Upper lobe of right lung (tissue), 1 donor: Measurements from ENCODE around the gene OSBPL3. TPM values are rescaled to one million over a fixed set of nuclear protein-coding genes. Genes with fewer than 3 reads are reported as not detected.

Experiments used
- ATAC-seq: fragments of 200-7000 bp; cut with Tn5 transposase; one replicate; pipeline ENCODE4 v1.9.1; 2020; ENCODE audit warnings: mild to moderate bottlenecking, moderate library complexity
- DNase-seq: peaks from one replicate; pipeline ENCODE4 v3.0.0-alpha.2; 2020
- H3K27ac ChIP-seq: fragments of 200-600 bp; one replicate; pipeline ENCODE4 v1.8.0; 2022
- H3K27me3 ChIP-seq: fragments of 200-600 bp; one replicate; pipeline ENCODE4 v1.8.0; 2022; ENCODE audit warnings: mild to moderate bottlenecking
- H3K36me3 ChIP-seq: fragments of 200-600 bp; one replicate; pipeline ENCODE4 v1.8.0; 2022
- H3K4me1 ChIP-seq: fragments of 200-600 bp; one replicate; pipeline ENCODE4 v1.8.0; 2022
- H3K4me3 ChIP-seq: fragments of 200-600 bp; one replicate; pipeline ENCODE4 v1.8.0; 2022; ENCODE audit warnings: mild to moderate bottlenecking
- H3K9me3 ChIP-seq: fragments of 200-600 bp; one replicate; pipeline ENCODE4 v1.8.0; 2022
- CTCF ChIP-seq: fragments of 200-600 bp; IDR thresholded peaks from one replicate; pipeline ENCODE4 v1.8.0; 2022; ENCODE audit warnings: antibody characterized with exemption
- intact Hi-C: fragments of 100-400 bp; cut with DNase I; formaldehyde crosslinking; loops from one replicate; pipeline ENCODE4 v1.11.0; 2022
- total RNA-seq: library from RNA; stranded (reverse); fragmentation: NEBNext Ultra II Directional; extraction: Animal tissue kit (Norgen Biotek cat#: 25700); gene quantifications from one replicate; pipeline ENCODE4 v1.2.1, GENCODE V29; 2021
- donor health status: DM: no; HTN: yes; CAD: no; lungs with severe emphysema.

The OSBPL3 gene
- total RNA-seq, 1 donor from 2014 or later: 23.7 TPM

GRCh38 chr7:24760968-24761367, 219.0 kb downstream of the OSBPL3 start:
- DNase-seq: no peak
- no peak overlapping the region for H3K27ac ChIP-seq
- intact Hi-C loops: no loop called here
- ATAC-seq: no peak
- H3K9me3 ChIP-seq: no peaks in the 10 kb centered on the region
- no peaks in the 10 kb centered on the region for H3K36me3 ChIP-seq
- peaks cover 2% of the 10 kb centered on the region for H3K4me1 ChIP-seq
- H3K27me3 ChIP-seq: peaks cover 6% of the 10 kb centered on the region
- TF ChIP-seq CTCF: no peak
- H3K4me3 ChIP-seq: no peak overlapping the region

GRCh38 chr7:24757353-24758275, 222.4 kb downstream of the OSBPL3 start, which contains the start of gene GSDME:
Gene GSDME (minus strand): TSS chr7:24757464. CDS start chr7:24749774, 7,690 bp downstream.
- peak; percentile 90 for ATAC-seq
- peak within 1 kb of the TSS; percentile 78 for H3K27ac ChIP-seq
- H3K4me1 ChIP-seq: peaks cover 2% of the 10 kb centered on the region
- TF ChIP-seq CTCF: no peak
- H3K9me3 ChIP-seq: no peaks in the 10 kb centered on the region
- no peaks in the 10 kb centered on the region for H3K36me3 ChIP-seq
- H3K27me3 ChIP-seq: peaks cover 6% of the 10 kb centered on the region
- H3K4me3 ChIP-seq: peak within 1 kb of the TSS; percentile 66
- intact Hi-C loops: no loop called here
- peak; percentile 81 for DNase-seq

GRCh38 chr7:24756545-24757352, 223.2 kb downstream of the OSBPL3 start:
- H3K27me3 ChIP-seq: peaks cover 6% of the 10 kb centered on the region
- H3K4me3 ChIP-seq: peak overlapping the region; percentile 66
- H3K9me3 ChIP-seq: no peaks in the 10 kb centered on the region
- TF ChIP-seq CTCF: no peak
- ATAC-seq: peak; percentile 62
- H3K4me1 ChIP-seq: peaks cover 2% of the 10 kb centered on the region
- DNase-seq: peak; percentile 77
- no peaks in the 10 kb centered on the region for H3K36me3 ChIP-seq
- intact Hi-C loops: no loop called here
- peak overlapping the region; percentile 78 for H3K27ac ChIP-seq

- Histone ChIP-seq H3K9me3 (no peaks in the 10 kb centered on the region), H3K4me1 (peaks cover 2% of the 10 kb centered on the region), H3K27me3 (peaks cover 6% of the 10 kb centered on the region), H3K27ac (no peak overlapping the region), H3K4me3 (no peak overlapping the region), H3K36me3 (no peaks in the 10 kb centered on the region)
- DNase-seq (no peak), ATAC-seq (peak; percentile 60)
- TF ChIP-seq CTCF: no peak
- intact Hi-C loops: no loop called here
Measured at GRCh38 chr7:24755541-24756407, 224.2 kb downstream of the OSBPL3 start.

GRCh38 chr7:24754906-24755506, 225.0 kb downstream of the OSBPL3 start:
- intact Hi-C loops: no loop called here
- Histone ChIP-seq H3K27ac (no peak overlapping the region), H3K27me3 (peaks cover 3% of the 10 kb centered on the region), H3K4me3 (no peak overlapping the region), H3K4me1 (peaks cover 2% of the 10 kb centered on the region), H3K36me3 (no peaks in the 10 kb centered on the region), H3K9me3 (no peaks in the 10 kb centered on the region)
- DNase-seq: no peak
- TF ChIP-seq CTCF: no peak
- ATAC-seq: no peak
